Thymus (tissue), 11 donors: Measurements from ENCODE around the gene CLEC12A. TPM values are rescaled to one million over a fixed set of nuclear protein-coding genes. Genes with fewer than 3 reads are reported as not detected.
"Not testable (repeated sequence)": the region's sequence is repeated elsewhere in the genome, so short reads cannot be mapped to it uniquely, and the experiment has no call there.

ENCODE experiments used
- DNase-seq, 9 donors: peaks; one replicate each; pipeline ENCODE4 v3.0.0-alpha.2; 2013; ENCODE audit warnings: low spot score in 9 of 9, low read depth in 6 of 9, missing footprints in 1 of 9
- H3K27ac ChIP-seq, 2 donors: one replicate each; pipeline ENCODE4 v1.5.1; 2013; ENCODE audit warnings: control low read depth in 1 of 2, low read depth in 1 of 2, low read length in 1 of 2, mild to moderate bottlenecking in 1 of 2, moderate library complexity in 1 of 2
- H3K27me3 ChIP-seq, 2 donors: one replicate each; pipeline ENCODE4 v1.5.1; 2013; ENCODE audit warnings: low read length in 1 of 2; ENCODE audit not compliant: control insufficient read depth in 2 of 2, insufficient read depth in 1 of 2
- H3K36me3 ChIP-seq, 2 donors: one replicate each; pipeline ENCODE4 v1.5.1; 2013; ENCODE audit warnings: low read length in 1 of 2, mild to moderate bottlenecking in 1 of 2, moderate library complexity in 1 of 2; ENCODE audit not compliant: control insufficient read depth in 2 of 2, insufficient read depth in 2 of 2
- H3K4me1 ChIP-seq, 2 donors: one replicate each; pipeline ENCODE4 v1.5.1; 2013; ENCODE audit warnings: low read length in 2 of 2; ENCODE audit not compliant: control insufficient read depth in 2 of 2, insufficient read depth in 2 of 2
- H3K4me3 ChIP-seq, 2 donors: one replicate each; pipeline ENCODE4 v1.5.1; 2013; ENCODE audit warnings: low read length in 2 of 2, control low read depth in 1 of 2, mild to moderate bottlenecking in 1 of 2
- H3K9me3 ChIP-seq, 2 donors: one replicate each; pipeline ENCODE4 v1.5.1; 2013; ENCODE audit warnings: low read length in 1 of 2, mild to moderate bottlenecking in 1 of 2; ENCODE audit not compliant: control insufficient read depth in 2 of 2, insufficient read depth in 1 of 2
- WGBS: extraction: QIAGEN DNeasy Blood & Tissue Kit; methylation state at CpG from one replicate; pipeline ENCODE4 v1.1.7; 2013; 5-methylcytosine and 5-hydroxymethylcytosine counted together
- polyA plus RNA-seq: library from polyadenylated mRNA; stranded (reverse); fragments of 200-250 nt; gene quantifications from one replicate; pipeline ENCODE4 v1.2.3, GENCODE V29; 2013
- total RNA-seq: library from RNA; stranded (reverse); fragments of 120-200 nt; gene quantifications from one replicate; pipeline ENCODE4 v1.2.4, GENCODE V29; 2013
- donor health status: healthy.

Gene CLEC12A
- total and polyA plus RNA-seq, 2 donors = 2.9 to 6.8 TPM

GRCh38 chr12:9936591-9936990, 34.6 kb upstream of the CLEC12A start:
- Histone ChIP-seq H3K4me3 (no peak overlapping the region), H3K27me3 (no peaks in the 10 kb centered on the region), H3K4me1 (no peaks in the 10 kb centered on the region), H3K36me3 (no peaks in the 10 kb centered on the region), H3K27ac (no peak overlapping the region), H3K9me3 (no peaks in the 10 kb centered on the region)
- no peak for DNase-seq
- WGBS = 84% methylated on average over 10 of the region's 10 CpGs

DNA sequence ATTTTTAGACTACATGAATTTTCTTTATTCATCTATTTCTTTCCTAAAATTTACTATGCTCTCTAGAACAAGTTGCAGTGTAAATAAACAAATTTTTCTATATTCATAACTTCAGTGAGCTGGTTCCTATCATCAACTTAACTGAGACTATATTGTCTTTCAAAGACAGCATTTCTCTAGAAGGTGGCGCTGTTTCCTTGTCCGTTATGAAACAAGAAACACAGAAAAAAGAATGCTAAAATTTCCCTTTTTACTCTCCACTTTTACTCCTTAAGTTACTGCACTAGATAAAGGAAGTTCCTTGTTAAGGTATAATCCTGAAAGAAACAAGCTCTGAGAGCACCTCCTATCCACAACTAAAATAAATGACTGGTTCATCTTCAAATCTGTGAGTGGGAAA, 30.8 kb upstream of the CLEC12A start:
- Histone ChIP-seq H3K27me3 (no peaks in the 10 kb centered on the region), H3K36me3 (no peaks in the 10 kb centered on the region), H3K9me3 (peaks cover 0 to 1% of the 10 kb centered on the region in 2 donors), H3K4me1 (peaks cover 0 to 3% of the 10 kb centered on the region in 2 donors), H3K27ac (no peak overlapping the region), H3K4me3 (no peak overlapping the region)
- 11% methylated on average over 2 of the region's 2 CpGs for WGBS
- peak in 1 of 9 donors; percentile 63 for DNase-seq

- H3K27ac ChIP-seq = no peak overlapping the region
- 88% methylated on average over 1 of the region's 1 CpG for WGBS
- DNase-seq = no peak
- no peaks in the 10 kb centered on the region for H3K36me3 ChIP-seq
- no peak overlapping the region for H3K4me3 ChIP-seq
- no peaks in the 10 kb centered on the region for H3K27me3 ChIP-seq
- H3K4me1 ChIP-seq = peaks cover 0 to 3% of the 10 kb centered on the region in 2 donors
- H3K9me3 ChIP-seq = peaks cover 0 to 1% of the 10 kb centered on the region in 2 donors
These were observed 29.4 kb upstream of the CLEC12A start for GRCh38 chr12:9941838-9942237.

- peaks cover 0 to 1% of the 10 kb centered on the region in 2 donors for H3K9me3 ChIP-seq
- H3K4me3 ChIP-seq = peak overlapping the region; percentile 33 to 43
- peaks cover 0 to 3% of the 10 kb centered on the region in 2 donors for H3K4me1 ChIP-seq
- no peaks in the 10 kb centered on the region for H3K36me3 ChIP-seq
- 64% methylated on average over 19 of the region's 19 CpGs for WGBS
- peak overlapping the region in 1 of 2 donors; percentile 42 for H3K27ac ChIP-seq
- peak in 1 of 9 donors; percentile 39 for DNase-seq
- H3K27me3 ChIP-seq = no peaks in the 10 kb centered on the region
These were observed 28.0 kb upstream of the CLEC12A start for GRCh38 chr12:9943240-9943639.

DNA sequence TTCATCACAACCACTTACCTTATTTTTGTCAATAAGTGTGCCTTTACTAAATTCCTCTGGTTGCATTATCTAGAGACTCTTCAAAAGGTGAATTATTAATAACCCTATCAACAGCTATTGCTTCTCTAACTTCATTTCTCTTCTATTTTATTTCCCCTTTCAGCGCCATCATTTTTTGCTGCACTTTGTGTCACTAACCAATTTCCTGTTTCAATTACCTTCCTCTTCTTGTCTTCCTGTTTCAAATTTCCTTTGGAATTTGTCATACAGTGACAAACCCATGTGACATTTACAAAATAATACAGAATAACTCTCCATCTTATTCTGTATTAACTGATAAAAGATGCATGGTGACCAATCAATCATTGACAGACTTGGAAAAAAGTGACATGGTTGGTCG, 26.8 kb upstream of the CLEC12A start:
- H3K4me1 ChIP-seq = peaks cover 0 to 3% of the 10 kb centered on the region in 2 donors
- H3K36me3 ChIP-seq = no peaks in the 10 kb centered on the region
- DNase-seq = no peak
- H3K9me3 ChIP-seq = peaks cover 0 to 1% of the 10 kb centered on the region in 2 donors
- WGBS = 56% methylated on average over 2 of the region's 2 CpGs
- H3K27me3 ChIP-seq = no peaks in the 10 kb centered on the region
- no peak overlapping the region for H3K27ac ChIP-seq
- H3K4me3 ChIP-seq = no peak overlapping the region

GRCh38 chr12:9947674-9948073, 23.5 kb upstream of the CLEC12A start:
- no peaks in the 10 kb centered on the region for H3K36me3 ChIP-seq
- H3K27ac ChIP-seq = no peak overlapping the region
- peaks cover 10 to 19% of the 10 kb centered on the region in 2 donors for H3K4me1 ChIP-seq
- H3K4me3 ChIP-seq = no peak overlapping the region
- WGBS = 86% methylated on average over 3 of the region's 3 CpGs
- DNase-seq = no peak
- peaks cover 0 to 1% of the 10 kb centered on the region in 2 donors for H3K9me3 ChIP-seq
- H3K27me3 ChIP-seq = no peaks in the 10 kb centered on the region

- H3K4me3 ChIP-seq = no peak overlapping the region
- no peaks in the 10 kb centered on the region for H3K27me3 ChIP-seq
These were observed 22.5 kb upstream of the CLEC12A start for GRCh38 chr12:9948606-9949296.

GRCh38 chr12:9951026-9951675, 20.1 kb upstream of the CLEC12A start:
- Histone ChIP-seq H3K4me1 (peaks cover 10 to 16% of the 10 kb centered on the region in 2 donors), H3K36me3 (no peaks in the 10 kb centered on the region), H3K27ac (peak overlapping the region; percentile 40 to 49), H3K4me3 (no peak overlapping the region), H3K9me3 (no peaks in the 10 kb centered on the region), H3K27me3 (no peaks in the 10 kb centered on the region)
- WGBS = 35% methylated on average over 5 of the region's 5 CpGs
- DNase-seq = peak in 8 of 9 donors; percentile 27 to 86 (median 59)

More at GRCh38 chr12:9948606-9949296, 22.5 kb upstream of the CLEC12A start:
- H3K36me3 ChIP-seq = no peaks in the 10 kb centered on the region
- WGBS = 54% methylated on average over 3 of the region's 3 CpGs
- peaks cover 10 to 16% of the 10 kb centered on the region in 2 donors for H3K4me1 ChIP-seq
- no peaks in the 10 kb centered on the region for H3K9me3 ChIP-seq
- no peak overlapping the region for H3K27ac ChIP-seq
- peak in 2 of 9 donors; percentile 36 to 64 for DNase-seq

GRCh38 chr12:9952954-9953729, 18.1 kb upstream of the CLEC12A start:
- WGBS = 95% methylated on average over 27 of the region's 55 CpGs
- H3K4me1 ChIP-seq = peaks cover 10 to 17% of the 10 kb centered on the region in 2 donors

More at GRCh38 chr12:9952954-9953729, 18.1 kb upstream of the CLEC12A start:
- not testable (repeated sequence) for H3K9me3 ChIP-seq, H3K36me3 ChIP-seq, H3K27ac ChIP-seq, H3K27me3 ChIP-seq, H3K4me3 ChIP-seq, DNase-seq
